K562 (cell line): ENCODE results near the gene NUF2. TPM values are rescaled to one million over a fixed set of nuclear protein-coding genes. Genes with fewer than 3 reads are reported as not detected.

ENCODE experiments used
- ATAC-seq: fragments of 200-7000 bp; cut with Tn5 transposase; 3 replicates; pipeline ENCODE4 v1.9.1; 2020; ENCODE audit warnings: moderate library complexity
- BruUV-seq: library from RNA; stranded (reverse); fragments of 400-500 nt; replicated peaks from 2 replicates; lab custom pipeline; 2021; lab: Mats Ljungman, UMichigan
- CTCF ChIA-PET: fragments of 300-600 bp; formaldehyde crosslinking; extraction: SDS; loops from one replicate; lab custom pipeline; 2021; ENCODE audit warnings: low intra/inter-chr PET ratio; lab: Yijun Ruan, JAX
- POLR2A ChIA-PET: fragments of 300-600, 350-650 bp; sonication (Branson Sonifier 250); formaldehyde crosslinking; extraction: SDS; loops from one replicate; lab custom pipeline; 2021; ENCODE audit warnings: antibody characterized with exemption, inconsistent platforms; lab: Yijun Ruan, JAX
- DNase-seq, 4 experiments: peaks; one replicate each; pipeline versions ENCODE4 v3.0.0 to v3.0.0-alpha.2; 2011 to 2018; ENCODE audit warnings: low spot score in 3 of 4, mixed read lengths in 3 of 4; ENCODE audit errors: extremely low read depth in 1 of 4
- FAIRE-seq: peaks from 2 replicates; lab custom pipeline; 2011; peaks lifted over from hg19 to GRCh38; lab: Jason Lieb, UNC
- H2AFZ ChIP-seq: 2 replicates; pipeline ENCODE4 v1.6.0; 2011; ENCODE audit warnings: low read depth, low read length, control low read depth, inconsistent platforms
- H3K27ac ChIP-seq: fragments of 200-600 bp; 3 replicates; pipeline ENCODE4 v1.8.0; 2011; ENCODE audit warnings: low read depth, mild to moderate bottlenecking, control low read depth, inconsistent platforms, low read length, moderate library complexity, mixed read lengths; ENCODE audit errors: extremely low read depth
- H3K27me3 ChIP-seq, 2 experiments: fragments of 300-600 bp in 1 of 2; 2 replicates in 1 of 2; 3 replicates in 1 of 2; pipeline versions ENCODE4 v1.6.0 to v1.8.0; 2011; ENCODE audit warnings: inconsistent platforms in 2 of 2, low read length in 2 of 2, mild to moderate bottlenecking in 1 of 2, mixed read lengths in 1 of 2, moderate library complexity in 1 of 2; ENCODE audit not compliant: control insufficient read depth in 2 of 2, insufficient read depth in 2 of 2
- H3K36me3 ChIP-seq: fragments of 300-600 bp; 3 replicates; pipeline ENCODE4 v1.8.0; 2011; ENCODE audit warnings: mild to moderate bottlenecking, low read length, inconsistent platforms; ENCODE audit not compliant: control insufficient read depth, insufficient read depth
- H3K4me1 ChIP-seq, 2 experiments: fragments of 200-600 bp in 1 of 2; replicated peaks in 1 of 2; 2 replicates in 1 of 2; 3 replicates in 1 of 2; pipeline versions ENCODE4 v1.5.1 to v1.8.0; 2011; ENCODE audit warnings: inconsistent platforms in 2 of 2, low read length in 2 of 2, mild to moderate bottlenecking in 1 of 2, mixed read lengths in 1 of 2, moderate library complexity in 1 of 2; ENCODE audit not compliant: control insufficient read depth in 2 of 2, insufficient read depth in 2 of 2
- H3K4me2 ChIP-seq: 2 replicates; pipeline ENCODE4 v1.6.1; 2011; ENCODE audit warnings: low read length, control low read depth, inconsistent platforms, mixed read lengths; ENCODE audit not compliant: insufficient read depth
- H3K4me3 ChIP-seq: fragments of 200-600 bp; sonication (generic), shearing (Covaris generic); 2 replicates; pipeline ENCODE4 v1.5.1; 2016; ENCODE audit warnings: control low read depth, inconsistent platforms
- H3K79me2 ChIP-seq: fragments of 200-600 bp; 3 replicates; pipeline ENCODE4 v1.8.0; 2011; ENCODE audit warnings: low read length, inconsistent platforms; ENCODE audit not compliant: control insufficient read depth, insufficient read depth
- H3K9ac ChIP-seq, 2 experiments: 2 replicates each; pipeline versions ENCODE4 v1.6.0 to v1.6.1; 2011; ENCODE audit warnings: low read depth in 2 of 2, low read length in 2 of 2, control low read depth in 1 of 2, inconsistent platforms in 1 of 2, mild to moderate bottlenecking in 1 of 2, mixed read lengths in 1 of 2; ENCODE audit not compliant: insufficient read depth in 1 of 2
- H3K9me1 ChIP-seq: one replicate; pipeline ENCODE4 v1.6.0; 2011; ENCODE audit warnings: inconsistent platforms, mild to moderate bottlenecking, low read length, moderate library complexity; ENCODE audit not compliant: control insufficient read depth, insufficient read depth
- H3K9me3 ChIP-seq: replicated peaks from 2 replicates; pipeline ENCODE4 v1.5.1; 2011; ENCODE audit warnings: low read depth, low read length, inconsistent platforms; ENCODE audit not compliant: control insufficient read depth, insufficient read depth
- H4K20me1 ChIP-seq: replicated peaks from 2 replicates; pipeline ENCODE4 v1.6.1; 2011; ENCODE audit warnings: low read length, inconsistent platforms, mixed read lengths; ENCODE audit not compliant: control insufficient read depth, insufficient read depth
- ATF6 ChIP-seq: sonication (generic); formaldehyde crosslinking; IDR thresholded peaks from 2 replicates; pipeline ENCODE4 v1.4.0; 2020; ENCODE audit warnings: mild to moderate bottlenecking, missing genetic modification reagents
- CREBBP ChIP-seq: IDR thresholded peaks from one replicate; pipeline ENCODE4 v1.6.1; 2012; ENCODE audit warnings: low read depth, mild to moderate bottlenecking, control low read depth, inconsistent platforms, low read length
- FOXA3 ChIP-seq, 2 experiments: fragments of 450-650 bp in 1 of 2; sonication (generic) in 1 of 2; formaldehyde crosslinking; IDR thresholded peaks in 1 of 2; conservative IDR thresholded peaks in 1 of 2; 2 replicates each; pipeline versions ENCODE4 v1.4.0 to v1.8.0; 2020 to 2022; ENCODE audit warnings: mild to moderate bottlenecking in 2 of 2, missing genetic modification reagents in 1 of 2
- HCFC1 ChIP-seq: IDR thresholded peaks from 2 replicates; pipeline ENCODE4 v1.6.1; 2012; ENCODE audit warnings: low read depth, low read length, improper control_type of control experiment
- KLF6 ChIP-seq: fragments of 250-450 bp; sonication (Bioruptor Pico); IDR thresholded peaks from 2 replicates; pipeline ENCODE4 v1.4.0; 2020; ENCODE audit warnings: mild to moderate bottlenecking, moderate library complexity, borderline replicate concordance
- POLR2G ChIP-seq: fragments of 200-400 bp; formaldehyde crosslinking; IDR thresholded peaks from 2 replicates; pipeline ENCODE4 v1.6.1; 2017; ENCODE audit warnings: low read depth, mild to moderate bottlenecking, antibody characterized with exemption, low read length, moderate library complexity
- SAFB2 ChIP-seq: fragments of 200-400 bp; formaldehyde crosslinking; IDR thresholded peaks from 2 replicates; pipeline ENCODE4 v1.6.1; 2018; ENCODE audit warnings: borderline replicate concordance, low read length, low read depth, moderate library complexity; ENCODE audit not compliant: severe bottlenecking
- SAP30 ChIP-seq: fragments of 200-600 bp; sonication (generic); IDR thresholded peaks from 2 replicates; pipeline ENCODE4 v1.6.1; 2012; ENCODE audit warnings: borderline replicate concordance, low read depth, mild to moderate bottlenecking, moderate library complexity, low read length, control low read depth, inconsistent platforms; ENCODE audit not compliant: insufficient read depth, poor library complexity, severe bottlenecking
- SPI1 ChIP-seq: IDR thresholded peaks from 2 replicates; pipeline ENCODE4 v1.6.1; 2011; ENCODE audit warnings: low read depth, low read length, control low read depth, borderline replicate concordance
- ZBTB49 ChIP-seq: sonication (generic); formaldehyde crosslinking; IDR thresholded peaks from 2 replicates; pipeline ENCODE4 v1.8.0; 2022; ENCODE audit warnings: missing genetic modification reagents, mild to moderate bottlenecking, borderline replicate concordance
- ZNF232 ChIP-seq: sonication (generic); formaldehyde crosslinking; IDR thresholded peaks from 2 replicates; pipeline ENCODE4 v1.8.0; 2022; ENCODE audit warnings: mild to moderate bottlenecking, missing genetic modification reagents
- ZNF274 ChIP-seq: IDR thresholded peaks from 2 replicates; pipeline ENCODE4 v1.6.1; 2011; ENCODE audit warnings: low read depth, mild to moderate bottlenecking, low read length, moderate library complexity, borderline replicate concordance
- ZNF644 ChIP-seq: fragments of 200-800 bp; sonication (Bioruptor generic); IDR thresholded peaks from 2 replicates; pipeline ENCODE4 v1.6.1; 2016; ENCODE audit warnings: low read depth, missing genetic modification characterization, missing compliant biosample characterization
- WGBS: fragments of 100-300 bp; shearing (Covaris generic); methylation state at CpG from one replicate; pipeline ENCODE4 v1.1.6; 2016; ENCODE audit warnings: low coverage, mixed read lengths; ENCODE audit not compliant: insufficient coverage; ENCODE audit errors: missing lambda C conversion rate; 5-methylcytosine and 5-hydroxymethylcytosine counted together
- in situ Hi-C: fragments of 300-500 bp; cut with MboI; formaldehyde crosslinking; loops from 4 replicates; pipeline ENCODE4 v1.15.0; 2018; ENCODE audit warnings: inconsistent platforms, mixed read lengths
- intact Hi-C: fragments of 100-400 bp; cut with micrococcal nuclease; formaldehyde crosslinking; loops from 2 replicates; pipeline ENCODE4 v1.14.2; 2022
- polyA plus RNA-seq, 8 experiments: library from polyadenylated mRNA; depleted of rRNA in 4 of 8; stranded (reverse) in 5 of 8; unstranded in 3 of 8; fragments of >200 nt; fragmentation: Nextera tagmentation in 2 of 8; fragmentation: Illumina TruSeq in 1 of 8; extraction: Ambion mirVana in 2 of 8; extraction: Trizol in 1 of 8; gene quantifications; 2 replicates each; pipeline versions ENCODE4 v1.2.1 to v1.2.3, GENCODE V29; 2011 to 2014; ENCODE audit warnings: inconsistent platforms in 1 of 8, missing spikeins in 1 of 8
- total RNA-seq, 7 experiments: library from RNA; depleted of rRNA in 6 of 7; stranded (reverse); fragments of >200 nt in 6 of 7; fragmentation: Illumina TruSeq in 2 of 7; extraction: Trizol in 2 of 7; gene quantifications; 2 replicates each; pipeline versions ENCODE4 v1.2.1 to v1.2.3, GENCODE V29; 2011 to 2021; ENCODE audit warnings: low replicate concordance in 1 of 7
- TF ChIP-seq, protein P1 (sequence below): sonication (generic); formaldehyde crosslinking; IDR thresholded peaks from 2 replicates; pipeline ENCODE4 v1.8.1; 2023; ENCODE audit warnings: mild to moderate bottlenecking, missing genetic modification reagents

NUF2 gene
- total and polyA plus RNA-seq, 9 of the 15 experiments (the other 6 are each of a cell fraction or from before 2014, with no cell fraction given) = 42.5 to 90.0 (median 60.3) TPM

DNA sequence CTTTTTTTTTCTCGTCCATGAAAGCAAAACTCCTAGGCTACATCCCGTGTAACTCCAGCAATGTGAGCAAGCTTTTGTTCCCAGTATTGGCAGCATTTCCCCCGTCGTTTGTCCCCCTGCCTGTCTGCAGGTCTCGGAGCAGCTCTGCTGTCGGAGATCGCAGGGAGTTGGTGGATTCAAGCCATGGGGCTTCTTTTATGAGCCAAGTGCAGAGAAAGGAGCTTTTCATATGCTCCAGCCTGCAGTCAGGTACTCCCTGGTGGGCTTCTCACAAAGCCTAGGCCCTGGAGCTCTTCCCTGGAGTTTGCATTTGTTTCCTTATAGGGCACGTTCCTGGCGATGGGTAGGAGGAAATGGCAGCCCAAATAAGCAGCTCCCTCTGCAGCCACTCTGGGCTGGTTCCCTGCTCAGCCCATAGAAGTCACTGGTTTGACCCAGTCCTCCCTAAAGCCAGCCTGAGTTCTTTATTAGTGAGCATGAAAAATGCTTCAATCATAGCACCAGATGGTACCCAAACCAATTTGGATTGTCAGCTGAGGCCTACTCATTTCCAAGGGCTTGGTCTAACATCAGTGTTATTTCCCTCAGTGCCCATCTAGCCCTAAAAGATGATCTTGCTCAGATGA, 78.3 kb downstream of the NUF2 start:
- FAIRE-seq (no peak), DNase-seq (no peak), ATAC-seq (no peak)
- BruUV-seq = no TSS peak
- Histone ChIP-seq H3K9me3 (no peaks in the 10 kb centered on the region), H3K4me1 (no peaks in the 10 kb centered on the region), H3K4me2 (no peak overlapping the region), H3K4me3 (no peak overlapping the region), H3K79me2 (no peaks in the 10 kb centered on the region), H3K36me3 (no peaks in the 10 kb centered on the region), H3K27ac (no peak overlapping the region), H3K9ac (no peak overlapping the region), H3K27me3 (no peaks in the 10 kb centered on the region), H3K9me1 (no peaks in the 10 kb centered on the region), H4K20me1 (no peaks in the 10 kb centered on the region), H2AFZ (no peak overlapping the region)
- 2% methylated on average over 9 of the region's 9 CpGs for WGBS
- POLR2A ChIA-PET = no interaction called here
- in situ Hi-C loops = loop anchor here (10.0 to 25.0 kb wide), 2 partner anchors 1385 to 1662 kb away; no protein-coding TSS in a partner anchor
- CTCF ChIA-PET = no interaction called here
- intact Hi-C loops = no loop called here
- TF ChIP-seq, protein P1, sequence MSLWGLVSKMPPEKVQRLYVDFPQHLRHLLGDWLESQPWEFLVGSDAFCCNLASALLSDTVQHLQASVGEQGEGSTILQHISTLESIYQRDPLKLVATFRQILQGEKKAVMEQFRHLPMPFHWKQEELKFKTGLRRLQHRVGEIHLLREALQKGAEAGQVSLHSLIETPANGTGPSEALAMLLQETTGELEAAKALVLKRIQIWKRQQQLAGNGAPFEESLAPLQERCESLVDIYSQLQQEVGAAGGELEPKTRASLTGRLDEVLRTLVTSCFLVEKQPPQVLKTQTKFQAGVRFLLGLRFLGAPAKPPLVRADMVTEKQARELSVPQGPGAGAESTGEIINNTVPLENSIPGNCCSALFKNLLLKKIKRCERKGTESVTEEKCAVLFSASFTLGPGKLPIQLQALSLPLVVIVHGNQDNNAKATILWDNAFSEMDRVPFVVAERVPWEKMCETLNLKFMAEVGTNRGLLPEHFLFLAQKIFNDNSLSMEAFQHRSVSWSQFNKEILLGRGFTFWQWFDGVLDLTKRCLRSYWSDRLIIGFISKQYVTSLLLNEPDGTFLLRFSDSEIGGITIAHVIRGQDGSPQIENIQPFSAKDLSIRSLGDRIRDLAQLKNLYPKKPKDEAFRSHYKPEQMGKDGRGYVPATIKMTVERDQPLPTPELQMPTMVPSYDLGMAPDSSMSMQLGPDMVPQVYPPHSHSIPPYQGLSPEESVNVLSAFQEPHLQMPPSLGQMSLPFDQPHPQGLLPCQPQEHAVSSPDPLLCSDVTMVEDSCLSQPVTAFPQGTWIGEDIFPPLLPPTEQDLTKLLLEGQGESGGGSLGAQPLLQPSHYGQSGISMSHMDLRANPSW (CRISPR knock-in tag) = no peak
- TF ChIP-seq SPI1 (no peak), CREBBP (no peak), ZNF274 (no peak), HCFC1 (no peak), FOXA3 (CRISPR knock-in tag; conservative IDR thresholded peaks at IDR 0.05 in 1 of 2, IDR thresholded peaks at IDR 0.05 in 1 of 2) (no peak), ZNF644 (tag) (no peak), SAP30 (no peak), KLF6 (CRISPR knock-in tag) (no peak), ZBTB49 (CRISPR knock-in tag) (no peak), SAFB2 (no peak), POLR2G (no peak), ZNF232 (no peak), ATF6 (CRISPR knock-in tag) (no peak)
